ENCODE measurements around the gene DTNB. TPM values are rescaled to one million over a fixed set of nuclear protein-coding genes. Genes with fewer than 3 reads are reported as not detected.

DTNB gene
- total and polyA plus RNA-seq, 10 of the 15 experiments (the other 5 are each of a cell fraction or from before 2014, with no cell fraction given) = 4.5 to 30.6 (median 11.9) TPM

DNA sequence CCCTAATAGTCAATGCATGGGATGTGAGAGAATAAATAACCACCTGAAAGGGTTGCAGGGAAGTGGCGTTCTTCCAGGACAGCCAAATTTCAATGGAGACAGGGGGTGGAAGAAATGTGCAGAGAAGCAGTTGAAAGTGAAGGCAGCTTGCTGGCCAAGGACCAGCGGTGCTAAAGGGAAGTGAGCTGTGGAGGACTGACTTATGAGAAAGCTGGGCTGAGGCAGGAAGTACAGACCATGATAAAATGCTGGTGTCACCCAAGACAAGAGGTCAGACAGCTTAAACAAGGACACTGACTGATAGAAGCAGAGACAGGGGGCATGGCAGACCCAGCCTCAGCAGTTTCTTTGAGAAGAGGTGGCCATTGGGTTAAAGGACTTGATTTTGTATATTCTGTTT is 106.7 kb downstream of the DTNB start (continued):
- TF ChIP-seq, protein P1, sequence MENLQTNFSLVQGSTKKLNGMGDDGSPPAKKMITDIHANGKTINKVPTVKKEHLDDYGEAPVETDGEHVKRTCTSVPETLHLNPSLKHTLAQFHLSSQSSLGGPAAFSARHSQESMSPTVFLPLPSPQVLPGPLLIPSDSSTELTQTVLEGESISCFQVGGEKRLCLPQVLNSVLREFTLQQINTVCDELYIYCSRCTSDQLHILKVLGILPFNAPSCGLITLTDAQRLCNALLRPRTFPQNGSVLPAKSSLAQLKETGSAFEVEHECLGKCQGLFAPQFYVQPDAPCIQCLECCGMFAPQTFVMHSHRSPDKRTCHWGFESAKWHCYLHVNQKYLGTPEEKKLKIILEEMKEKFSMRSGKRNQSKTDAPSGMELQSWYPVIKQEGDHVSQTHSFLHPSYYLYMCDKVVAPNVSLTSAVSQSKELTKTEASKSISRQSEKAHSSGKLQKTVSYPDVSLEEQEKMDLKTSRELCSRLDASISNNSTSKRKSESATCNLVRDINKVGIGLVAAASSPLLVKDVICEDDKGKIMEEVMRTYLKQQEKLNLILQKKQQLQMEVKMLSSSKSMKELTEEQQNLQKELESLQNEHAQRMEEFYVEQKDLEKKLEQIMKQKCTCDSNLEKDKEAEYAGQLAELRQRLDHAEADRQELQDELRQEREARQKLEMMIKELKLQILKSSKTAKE (IDR thresholded peaks at IDR 0.05; ENCODE audit: low read depth, poor library complexity, severe bottlenecking) = no peak
- no peak for TF ChIP-seq MEF2A (IDR thresholded peaks at IDR 0.05; ENCODE audit: insufficient read depth, low read depth, low read length)
- TF ChIP-seq NR2F1 (conservative IDR thresholded peaks at IDR 0.05) = peak; percentile 63
- TF ChIP-seq CEBPB (IDR thresholded peaks at IDR 0.05; ENCODE audit: borderline replicate concordance in 1 of 2, low read depth in 2 of 2, low read length in 2 of 2) = no peak
- no peak; the same call in 1 of the 2 replicates for TF ChIP-seq CREM (IDR thresholded peaks at IDR 0.05; ENCODE audit: low read depth)
- TF ChIP-seq, protein P2, sequence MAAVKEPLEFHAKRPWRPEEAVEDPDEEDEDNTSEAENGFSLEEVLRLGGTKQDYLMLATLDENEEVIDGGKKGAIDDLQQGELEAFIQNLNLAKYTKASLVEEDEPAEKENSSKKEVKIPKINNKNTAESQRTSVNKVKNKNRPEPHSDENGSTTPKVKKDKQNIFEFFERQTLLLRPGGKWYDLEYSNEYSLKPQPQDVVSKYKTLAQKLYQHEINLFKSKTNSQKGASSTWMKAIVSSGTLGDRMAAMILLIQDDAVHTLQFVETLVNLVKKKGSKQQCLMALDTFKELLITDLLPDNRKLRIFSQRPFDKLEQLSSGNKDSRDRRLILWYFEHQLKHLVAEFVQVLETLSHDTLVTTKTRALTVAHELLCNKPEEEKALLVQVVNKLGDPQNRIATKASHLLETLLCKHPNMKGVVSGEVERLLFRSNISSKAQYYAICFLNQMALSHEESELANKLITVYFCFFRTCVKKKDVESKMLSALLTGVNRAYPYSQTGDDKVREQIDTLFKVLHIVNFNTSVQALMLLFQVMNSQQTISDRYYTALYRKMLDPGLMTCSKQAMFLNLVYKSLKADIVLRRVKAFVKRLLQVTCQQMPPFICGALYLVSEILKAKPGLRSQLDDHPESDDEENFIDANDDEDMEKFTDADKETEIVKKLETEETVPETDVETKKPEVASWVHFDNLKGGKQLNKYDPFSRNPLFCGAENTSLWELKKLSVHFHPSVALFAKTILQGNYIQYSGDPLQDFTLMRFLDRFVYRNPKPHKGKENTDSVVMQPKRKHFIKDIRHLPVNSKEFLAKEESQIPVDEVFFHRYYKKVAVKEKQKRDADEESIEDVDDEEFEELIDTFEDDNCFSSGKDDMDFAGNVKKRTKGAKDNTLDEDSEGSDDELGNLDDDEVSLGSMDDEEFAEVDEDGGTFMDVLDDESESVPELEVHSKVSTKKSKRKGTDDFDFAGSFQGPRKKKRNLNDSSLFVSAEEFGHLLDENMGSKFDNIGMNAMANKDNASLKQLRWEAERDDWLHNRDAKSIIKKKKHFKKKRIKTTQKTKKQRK (IDR thresholded peaks at IDR 0.05; ENCODE audit: low read depth, low read length) = no peak
- TF ChIP-seq, protein P3, sequence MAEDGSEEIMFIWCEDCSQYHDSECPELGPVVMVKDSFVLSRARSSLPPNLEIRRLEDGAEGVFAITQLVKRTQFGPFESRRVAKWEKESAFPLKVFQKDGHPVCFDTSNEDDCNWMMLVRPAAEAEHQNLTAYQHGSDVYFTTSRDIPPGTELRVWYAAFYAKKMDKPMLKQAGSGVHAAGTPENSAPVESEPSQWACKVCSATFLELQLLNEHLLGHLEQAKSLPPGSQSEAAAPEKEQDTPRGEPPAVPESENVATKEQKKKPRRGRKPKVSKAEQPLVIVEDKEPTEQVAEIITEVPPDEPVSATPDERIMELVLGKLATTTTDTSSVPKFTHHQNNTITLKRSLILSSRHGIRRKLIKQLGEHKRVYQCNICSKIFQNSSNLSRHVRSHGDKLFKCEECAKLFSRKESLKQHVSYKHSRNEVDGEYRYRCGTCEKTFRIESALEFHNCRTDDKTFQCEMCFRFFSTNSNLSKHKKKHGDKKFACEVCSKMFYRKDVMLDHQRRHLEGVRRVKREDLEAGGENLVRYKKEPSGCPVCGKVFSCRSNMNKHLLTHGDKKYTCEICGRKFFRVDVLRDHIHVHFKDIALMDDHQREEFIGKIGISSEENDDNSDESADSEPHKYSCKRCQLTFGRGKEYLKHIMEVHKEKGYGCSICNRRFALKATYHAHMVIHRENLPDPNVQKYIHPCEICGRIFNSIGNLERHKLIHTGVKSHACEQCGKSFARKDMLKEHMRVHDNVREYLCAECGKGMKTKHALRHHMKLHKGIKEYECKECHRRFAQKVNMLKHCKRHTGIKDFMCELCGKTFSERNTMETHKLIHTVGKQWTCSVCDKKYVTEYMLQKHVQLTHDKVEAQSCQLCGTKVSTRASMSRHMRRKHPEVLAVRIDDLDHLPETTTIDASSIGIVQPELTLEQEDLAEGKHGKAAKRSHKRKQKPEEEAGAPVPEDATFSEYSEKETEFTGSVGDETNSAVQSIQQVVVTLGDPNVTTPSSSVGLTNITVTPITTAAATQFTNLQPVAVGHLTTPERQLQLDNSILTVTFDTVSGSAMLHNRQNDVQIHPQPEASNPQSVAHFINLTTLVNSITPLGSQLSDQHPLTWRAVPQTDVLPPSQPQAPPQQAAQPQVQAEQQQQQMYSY (CRISPR knock-in tag; IDR thresholded peaks at IDR 0.05) = no peak
- no peak for TF ChIP-seq CREB1 (IDR thresholded peaks at IDR 0.05; ENCODE audit: low read depth)
- TF ChIP-seq SUPT20H (IDR thresholded peaks at IDR 0.05; ENCODE audit: borderline replicate concordance, control insufficient read depth, low read depth, low read length) = no peak
- TF ChIP-seq GATAD2B (conservative IDR thresholded peaks at IDR 0.05; ENCODE audit: low read depth) = no peak
- peak; percentile 61; the same call in 1 of the 2 replicates for TF ChIP-seq DPF2 (IDR thresholded peaks at IDR 0.05)
- TF ChIP-seq BACH1 (IDR thresholded peaks at IDR 0.05; ENCODE audit: borderline replicate concordance) = peak; percentile 35; the same call in 1 of the 2 replicates
- no peak for TF ChIP-seq CHD1 (IDR thresholded peaks at IDR 0.05; ENCODE audit: low read depth, low read length)
- peak in 1 of 2 experiments; percentile 42; a peak in 1 of 4 replicates for TF ChIP-seq EP300 (IDR thresholded peaks at IDR 0.05; ENCODE audit: borderline replicate concordance in 1 of 2, control insufficient read depth in 1 of 2, low read depth in 2 of 2, low read length in 2 of 2)
- TF ChIP-seq, protein P4, sequence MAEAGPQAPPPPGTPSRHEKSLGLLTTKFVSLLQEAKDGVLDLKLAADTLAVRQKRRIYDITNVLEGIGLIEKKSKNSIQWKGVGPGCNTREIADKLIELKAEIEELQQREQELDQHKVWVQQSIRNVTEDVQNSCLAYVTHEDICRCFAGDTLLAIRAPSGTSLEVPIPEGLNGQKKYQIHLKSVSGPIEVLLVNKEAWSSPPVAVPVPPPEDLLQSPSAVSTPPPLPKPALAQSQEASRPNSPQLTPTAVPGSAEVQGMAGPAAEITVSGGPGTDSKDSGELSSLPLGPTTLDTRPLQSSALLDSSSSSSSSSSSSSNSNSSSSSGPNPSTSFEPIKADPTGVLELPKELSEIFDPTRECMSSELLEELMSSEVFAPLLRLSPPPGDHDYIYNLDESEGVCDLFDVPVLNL (IDR thresholded peaks at IDR 0.05; ENCODE audit: low read depth, low read length) = no peak
- TF ChIP-seq, protein P5, sequence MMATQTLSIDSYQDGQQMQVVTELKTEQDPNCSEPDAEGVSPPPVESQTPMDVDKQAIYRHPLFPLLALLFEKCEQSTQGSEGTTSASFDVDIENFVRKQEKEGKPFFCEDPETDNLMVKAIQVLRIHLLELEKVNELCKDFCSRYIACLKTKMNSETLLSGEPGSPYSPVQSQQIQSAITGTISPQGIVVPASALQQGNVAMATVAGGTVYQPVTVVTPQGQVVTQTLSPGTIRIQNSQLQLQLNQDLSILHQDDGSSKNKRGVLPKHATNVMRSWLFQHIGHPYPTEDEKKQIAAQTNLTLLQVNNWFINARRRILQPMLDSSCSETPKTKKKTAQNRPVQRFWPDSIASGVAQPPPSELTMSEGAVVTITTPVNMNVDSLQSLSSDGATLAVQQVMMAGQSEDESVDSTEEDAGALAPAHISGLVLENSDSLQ (IDR thresholded peaks at IDR 0.05) = no peak; the same call in 1 of the 2 replicates
- TF ChIP-seq, protein P6, sequence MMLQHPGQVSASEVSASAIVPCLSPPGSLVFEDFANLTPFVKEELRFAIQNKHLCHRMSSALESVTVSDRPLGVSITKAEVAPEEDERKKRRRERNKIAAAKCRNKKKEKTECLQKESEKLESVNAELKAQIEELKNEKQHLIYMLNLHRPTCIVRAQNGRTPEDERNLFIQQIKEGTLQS (IDR thresholded peaks at IDR 0.05; ENCODE audit: borderline replicate concordance, extremely low read depth, low read depth, low read length) = no peak

All from GM12878 (cell line).